H1 (cell line): Measurements from ENCODE around the gene TMPRSS3. TPM values are rescaled to one million over a fixed set of nuclear protein-coding genes. Genes with fewer than 3 reads are reported as not detected.

ENCODE experiments used
- CHD1 ChIP-seq: IDR thresholded peaks from 2 replicates; pipeline ENCODE4 v1.6.1; 2012; ENCODE audit warnings: low read depth, low read length, improper control_type of control experiment
- KDM4A ChIP-seq: IDR thresholded peaks from one replicate; pipeline ENCODE4 v1.7.1; 2012; ENCODE audit warnings: low read depth, mild to moderate bottlenecking, moderate library complexity, low read length, inconsistent platforms; ENCODE audit not compliant: severe bottlenecking
- POLR2AphosphoS5 ChIP-seq: IDR thresholded peaks from 2 replicates; pipeline ENCODE4 v1.6.1; 2011; ENCODE audit warnings: low read depth, low read length
- SIN3A ChIP-seq, 2 experiments: IDR thresholded peaks in 1 of 2; conservative IDR thresholded peaks in 1 of 2; 2 replicates each; pipeline ENCODE4 v1.6.1; 2011 to 2012; ENCODE audit warnings: low read length in 2 of 2, improper control_type of control experiment in 1 of 2, low read depth in 1 of 2, mild to moderate bottlenecking in 1 of 2
- polyA plus RNA-seq, 7 experiments: library from polyadenylated mRNA; depleted of rRNA in 3 of 7; stranded (reverse) in 5 of 7; unstranded in 2 of 7; fragments of >200 nt in 5 of 7; fragments of 200-250 nt in 2 of 7; gene quantifications; 1 replicate in 5 of 7; 2 replicates in 1 of 7; 4 replicates in 1 of 7; pipeline versions ENCODE4 v1.2.1 to v1.2.3, GENCODE V29; 2011 to 2013; ENCODE audit warnings: missing spikeins in 2 of 7, mixed read lengths in 2 of 7
- total RNA-seq: library from RNA; stranded (reverse); fragmentation: NEBNext Ultra II Directional; extraction: Animal tissue kit (Norgen Biotek cat#: 25700); gene quantifications from 2 replicates; pipeline ENCODE4 v1.2.1, GENCODE V29; 2021

Gene TMPRSS3
- total and polyA plus RNA-seq, 2 of the 8 experiments (the other 6 are each of a cell fraction or from before 2014, with no cell fraction given): 0.38 TPM; not detected in 1

DNA sequence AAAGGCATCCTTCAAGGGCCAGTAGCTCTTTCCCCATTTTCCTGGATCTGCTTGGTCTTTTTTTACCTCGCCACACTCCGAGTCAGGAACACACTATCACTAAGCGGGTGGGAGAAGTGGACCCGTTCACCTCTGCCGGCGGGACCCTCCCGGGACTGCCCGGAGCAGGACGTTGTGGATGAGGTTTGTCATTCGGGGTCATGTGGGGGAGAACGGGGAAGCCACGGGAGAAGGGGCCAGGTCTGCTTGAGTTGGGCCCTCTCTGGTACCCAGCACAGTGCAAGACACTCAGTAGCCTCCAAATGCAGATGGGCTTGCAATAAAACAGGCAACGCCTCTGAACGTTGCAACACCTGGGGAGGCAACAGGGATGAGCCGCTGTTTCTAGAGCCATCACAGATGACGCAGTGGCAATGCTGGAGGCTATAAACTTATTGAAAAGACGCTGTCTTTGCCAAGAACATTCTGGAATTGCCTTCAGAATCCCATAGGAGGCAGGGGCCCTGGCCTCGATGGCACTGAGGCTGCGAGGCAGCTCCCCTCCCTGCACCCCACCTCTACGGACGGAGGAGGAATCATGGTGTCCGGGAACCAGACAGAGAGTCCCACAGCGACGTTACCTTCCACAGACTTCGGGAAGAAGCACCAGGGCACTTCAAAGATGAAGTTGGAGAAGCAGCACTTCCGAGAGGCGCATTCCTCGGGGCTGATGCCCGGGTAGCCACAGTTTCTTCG lies 48.8 kb downstream of the TMPRSS3 start (continued):
- TF ChIP-seq SIN3A (conservative IDR thresholded peaks at IDR 0.05 in 1 of 2, IDR thresholded peaks at IDR 0.05 in 1 of 2; ENCODE audit: low read depth in 1 of 2, low read length in 2 of 2) (no peak), CHD1 (no peak), POLR2AphosphoS5 (no peak), KDM4A (no peak)
